Uterus (tissue), 2 donors: ENCODE measurements around the gene TRIM45.

Experiments
- CTCF ChIP-seq, 4 experiments: fragments of 200-600 bp in 2 of 4; fragments of 450-650 bp in 2 of 4; sonication (generic) in 2 of 4; IDR thresholded peaks; one replicate each; pipeline ENCODE4 v1.5.1; 2016 to 2019; ENCODE audit warnings: antibody characterized with exemption in 4 of 4, mild to moderate bottlenecking in 2 of 4, moderate library complexity in 1 of 4
- POLR2A ChIP-seq, 2 donors: fragments of 450-650 bp; IDR thresholded peaks; one replicate each; pipeline ENCODE4 v1.6.1; 2016; ENCODE audit warnings: antibody characterized with exemption in 2 of 2, mild to moderate bottlenecking in 1 of 2, moderate library complexity in 1 of 2

GRCh38 chr1:117162816-117163215 lies 41.3 kb upstream of the TRIM45 start:
- TF ChIP-seq POLR2A (IDR thresholded peaks at IDR 0.05) (no peak), CTCF (IDR thresholded peaks at IDR 0.05) (no peak)
